Measurements from ENCODE around the gene KCNK15. TPM values are rescaled to one million over a fixed set of nuclear protein-coding genes. Genes with fewer than 3 reads are reported as not detected.

Gene KCNK15
- total RNA-seq, 2 donors from 2014 or later, result 0.21 to 0.27 TPM

DNA sequence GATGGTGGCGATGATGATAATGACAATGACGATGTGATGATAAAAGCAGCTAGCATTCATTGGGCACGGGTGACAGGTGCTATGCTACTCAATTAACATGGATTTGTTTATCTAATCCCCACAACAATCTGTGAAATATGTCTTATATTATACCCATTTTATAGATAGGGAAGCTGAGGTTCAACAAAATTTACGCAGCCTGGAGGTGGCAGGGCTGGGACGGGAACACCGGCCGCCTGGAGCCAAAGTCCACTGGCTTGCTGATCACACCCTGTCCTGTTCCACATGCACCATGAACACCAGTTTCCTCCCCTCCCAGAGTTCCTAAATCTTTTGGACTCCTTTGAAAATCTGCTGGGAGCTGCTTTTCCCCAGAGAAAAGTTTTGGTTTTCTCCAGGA, 41.6 kb downstream of the KCNK15 start:
- TF ChIP-seq CTCF (IDR thresholded peaks at IDR 0.05), result no peak
- H3K27me3 ChIP-seq, result no peaks in the 10 kb centered on the region

DNA sequence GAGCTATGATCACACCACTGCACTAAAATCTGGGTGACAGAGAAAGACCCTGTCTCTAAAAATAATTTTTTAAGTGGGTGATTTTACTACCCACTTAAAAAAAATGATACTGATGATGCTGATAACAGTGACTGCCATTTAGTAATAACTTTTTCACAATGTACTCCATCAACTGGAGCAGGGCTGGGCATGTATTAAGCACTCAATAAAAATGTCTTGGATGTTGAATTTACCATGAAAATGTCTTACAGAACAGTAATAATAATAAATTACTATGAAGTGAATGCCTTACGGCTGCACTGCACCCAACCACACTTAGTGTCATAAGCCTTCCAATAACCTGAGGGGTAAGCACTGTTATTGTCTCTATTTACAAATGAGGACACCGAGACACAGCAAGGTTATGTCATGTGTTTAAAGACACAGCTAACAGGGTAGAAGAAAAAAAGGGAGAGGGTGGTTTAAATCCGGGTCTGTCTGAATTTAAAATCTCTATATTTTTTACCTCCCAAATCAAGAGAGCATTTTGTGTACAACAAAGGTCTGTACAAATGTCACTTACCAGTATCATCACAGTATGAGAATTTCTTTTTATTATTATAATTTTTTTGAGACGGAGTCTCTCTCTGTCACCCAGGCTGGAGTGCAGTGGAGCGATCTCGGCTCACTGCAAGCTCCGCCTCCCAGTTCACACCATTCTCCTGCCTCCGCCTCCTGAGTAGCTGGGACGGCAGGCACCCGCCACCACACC, 43.2 kb downstream of the KCNK15 start:
- no peak for DNase-seq

More for the DNA sequence above, 41.6 kb downstream of the KCNK15 start:
- Histone ChIP-seq H3K27ac (no peak overlapping the region), H3K36me3 (no peaks in the 10 kb centered on the region), H3K4me3 (no peak overlapping the region), H3K9me3 (no peaks in the 10 kb centered on the region), H3K9ac (ENCODE audit: low read depth in 2 of 2, low read length in 2 of 2) (no peak overlapping the region), H3K4me1 (no peaks in the 10 kb centered on the region)
- DNase-seq, result no peak
- intact Hi-C loops (cut with DNase I), result no loop called here

DNA sequence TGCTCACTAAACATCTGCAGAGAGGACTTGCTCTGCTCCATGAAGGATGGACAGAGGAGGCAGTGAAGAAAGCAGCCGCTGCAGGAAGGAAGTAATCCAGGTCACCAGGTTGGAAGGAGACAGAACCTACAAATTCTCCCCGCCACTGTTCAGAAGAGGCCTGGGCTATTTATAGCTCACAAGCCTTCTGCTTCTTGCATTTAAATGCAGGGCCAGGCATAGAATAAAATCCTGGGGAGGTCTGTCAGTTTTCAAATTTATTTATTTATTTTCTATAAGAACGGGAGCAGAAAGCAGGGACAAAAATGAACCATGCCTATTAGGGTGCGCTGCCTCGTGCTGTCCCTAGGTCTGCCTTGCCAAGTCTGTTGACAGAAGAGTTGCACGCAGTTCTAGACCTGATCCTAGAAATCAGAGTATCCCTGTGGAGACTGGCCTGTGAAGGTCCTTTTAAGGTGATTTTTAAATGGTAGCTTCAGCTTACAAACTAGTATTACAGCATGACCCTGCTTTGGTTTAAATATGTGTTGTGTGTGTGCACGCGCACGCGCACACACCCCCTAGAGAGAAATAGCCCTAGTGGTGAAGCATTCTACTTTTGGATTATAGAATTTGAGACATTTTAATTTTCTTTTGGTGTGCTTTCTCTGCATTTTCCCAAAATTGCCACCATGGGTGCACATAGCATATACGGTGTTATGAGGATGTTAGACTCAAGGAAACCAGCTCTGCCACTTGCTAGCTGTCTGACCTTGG, 45.2 kb downstream of the KCNK15 start:
- Histone ChIP-seq H3K36me3 (no peaks in the 10 kb centered on the region), H3K9ac (ENCODE audit: low read depth in 2 of 2, low read length in 2 of 2) (no peak overlapping the region), H3K4me3 (no peak overlapping the region), H3K27me3 (no peaks in the 10 kb centered on the region), H3K9me3 (no peaks in the 10 kb centered on the region), H3K27ac (no peak overlapping the region), H3K4me1 (no peaks in the 10 kb centered on the region)
- intact Hi-C loops (cut with DNase I), result no loop called here
- no peak for DNase-seq
- no peak for TF ChIP-seq CTCF (IDR thresholded peaks at IDR 0.05)

More for the DNA sequence above, 43.2 kb downstream of the KCNK15 start:
- no peaks in the 10 kb centered on the region for H3K4me1 ChIP-seq
- H3K27me3 ChIP-seq, result no peaks in the 10 kb centered on the region
- no peak overlapping the region for H3K9ac ChIP-seq (ENCODE audit: low read depth in 2 of 2, low read length in 2 of 2)
- H3K36me3 ChIP-seq, result no peaks in the 10 kb centered on the region
- H3K27ac ChIP-seq, result no peak overlapping the region
- H3K4me3 ChIP-seq, result no peak overlapping the region
- no peak for TF ChIP-seq CTCF (IDR thresholded peaks at IDR 0.05)
- intact Hi-C loops (cut with DNase I), result no loop called here
- no peaks in the 10 kb centered on the region for H3K9me3 ChIP-seq

DNA sequence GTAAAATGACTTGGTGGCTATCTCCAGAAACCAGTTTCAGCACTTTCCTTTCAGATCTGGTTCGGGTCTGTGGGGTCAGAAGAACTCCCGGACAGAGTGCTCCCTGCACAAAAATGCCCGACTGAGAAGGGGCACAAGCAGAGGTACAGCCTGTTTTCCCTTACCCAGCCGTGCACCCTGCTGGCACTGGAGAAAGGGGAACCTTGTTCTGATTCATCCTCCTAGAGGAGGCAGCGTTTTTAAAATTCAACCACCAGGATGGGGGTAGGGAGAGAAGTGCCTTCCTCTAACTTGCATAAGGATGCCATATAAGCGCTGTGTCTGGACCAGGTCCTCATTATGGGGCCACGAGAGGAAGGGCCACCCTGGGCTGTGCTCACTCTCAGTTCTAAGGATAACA, 47.1 kb downstream of the KCNK15 start:
- Histone ChIP-seq H3K4me3 (no peak overlapping the region), H3K36me3 (no peaks in the 10 kb centered on the region), H3K9me3 (no peaks in the 10 kb centered on the region), H3K9ac (ENCODE audit: low read depth in 2 of 2, low read length in 2 of 2) (no peak overlapping the region), H3K27me3 (no peaks in the 10 kb centered on the region), H3K4me1 (no peaks in the 10 kb centered on the region), H3K27ac (no peak overlapping the region)
- intact Hi-C loops (cut with DNase I), result no loop called here
- no peak for DNase-seq
- no peak for TF ChIP-seq CTCF (IDR thresholded peaks at IDR 0.05)

GRCh38 chr20:44795836-44796235, 50.2 kb downstream of the KCNK15 start:
- H3K27me3 ChIP-seq, result no peaks in the 10 kb centered on the region
- no peak overlapping the region for H3K27ac ChIP-seq
- no peak overlapping the region for H3K9ac ChIP-seq (ENCODE audit: low read depth in 2 of 2, low read length in 2 of 2)
- H3K36me3 ChIP-seq, result no peaks in the 10 kb centered on the region
- DNase-seq, result no peak
- intact Hi-C loops (cut with DNase I), result no loop called here
- no peaks in the 10 kb centered on the region for H3K9me3 ChIP-seq
- H3K4me3 ChIP-seq, result no peak overlapping the region
- no peak for TF ChIP-seq CTCF (IDR thresholded peaks at IDR 0.05)
- H3K4me1 ChIP-seq, result no peaks in the 10 kb centered on the region
